Stomach (tissue), 4 donors: Measurements from ENCODE around the gene ANKRD55.

Source experiments
- CTCF ChIP-seq, 7 experiments: fragments of 450-650 bp in 4 of 7; fragments of 200-600 bp in 3 of 7; sonication (generic) in 3 of 7; IDR thresholded peaks; one replicate each; pipeline ENCODE4 v1.5.1; 2016 to 2019; ENCODE audit warnings: antibody characterized with exemption in 7 of 7, control low read depth in 2 of 7, mild to moderate bottlenecking in 1 of 7
- EP300 ChIP-seq: sonication (generic); formaldehyde crosslinking; IDR thresholded peaks from one replicate; pipeline ENCODE4 v1.6.1; 2017; ENCODE audit warnings: antibody characterized with exemption
- POLR2A ChIP-seq, 4 donors: fragments of 450-650 bp; IDR thresholded peaks; one replicate each; pipeline ENCODE4 v1.6.1; 2016; ENCODE audit warnings: antibody characterized with exemption in 4 of 4, control low read depth in 2 of 4, mild to moderate bottlenecking in 1 of 4, moderate library complexity in 1 of 4
- POLR2AphosphoS5 ChIP-seq, 3 donors: sonication (generic); formaldehyde crosslinking; IDR thresholded peaks; one replicate each; pipeline ENCODE4 v1.6.1; 2016; ENCODE audit warnings: antibody characterized with exemption in 3 of 3

DNA sequence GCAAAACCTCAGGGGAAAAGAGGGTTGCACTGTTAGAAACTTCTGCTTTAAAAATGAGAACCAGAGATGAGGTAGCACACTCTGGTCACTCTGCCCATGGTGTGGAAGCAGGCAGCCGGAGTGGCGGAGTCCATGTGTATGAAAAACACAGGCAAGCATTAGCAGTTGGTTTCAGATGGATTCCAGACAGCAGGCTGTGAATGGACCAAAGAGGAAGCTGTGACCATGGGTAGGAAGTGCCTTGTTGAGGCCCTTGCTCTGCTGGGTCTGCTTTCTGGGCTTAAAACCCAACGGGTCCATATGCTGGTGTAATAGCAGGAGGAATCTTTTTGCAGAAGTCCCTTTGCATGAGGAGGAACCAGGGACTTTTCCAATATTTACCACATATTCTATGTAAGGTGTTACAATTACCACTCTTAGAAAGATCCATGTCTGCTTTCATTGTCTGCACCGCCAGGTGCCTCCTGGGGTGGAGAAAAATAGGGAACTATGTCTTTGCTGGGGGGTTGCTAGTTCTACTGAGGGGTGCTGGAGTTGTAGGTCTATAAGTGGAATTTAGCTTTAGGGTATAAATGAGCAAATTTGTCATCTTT lies 77.0 kb downstream of the ANKRD55 start:
- no peak for TF ChIP-seq CTCF (IDR thresholded peaks at IDR 0.05)
- no peak for TF ChIP-seq EP300
- TF ChIP-seq POLR2A (IDR thresholded peaks at IDR 0.05): no peak
- no peak for TF ChIP-seq POLR2AphosphoS5 (IDR thresholded peaks at IDR 0.05)
